Measurements from ENCODE around the gene TMEM131.

The TMEM131 gene

GRCh38 chr2:97751752-97752151 lies 244.0 kb downstream of the TMEM131 start:
- TF ChIP-seq CTCF (IDR thresholded peaks at IDR 0.05; ENCODE audit: borderline replicate concordance, insufficient read depth, low read depth, low read length): no peak
- no peak overlapping the region for H3K4me3 ChIP-seq (ENCODE audit: low read depth, low read length)

GRCh38 chr2:97750017-97750416 lies 245.7 kb downstream of the TMEM131 start:
- H3K4me3 ChIP-seq (ENCODE audit: low read depth, low read length): no peak overlapping the region
- TF ChIP-seq CTCF (IDR thresholded peaks at IDR 0.05; ENCODE audit: borderline replicate concordance, insufficient read depth, low read depth, low read length): no peak

DNA sequence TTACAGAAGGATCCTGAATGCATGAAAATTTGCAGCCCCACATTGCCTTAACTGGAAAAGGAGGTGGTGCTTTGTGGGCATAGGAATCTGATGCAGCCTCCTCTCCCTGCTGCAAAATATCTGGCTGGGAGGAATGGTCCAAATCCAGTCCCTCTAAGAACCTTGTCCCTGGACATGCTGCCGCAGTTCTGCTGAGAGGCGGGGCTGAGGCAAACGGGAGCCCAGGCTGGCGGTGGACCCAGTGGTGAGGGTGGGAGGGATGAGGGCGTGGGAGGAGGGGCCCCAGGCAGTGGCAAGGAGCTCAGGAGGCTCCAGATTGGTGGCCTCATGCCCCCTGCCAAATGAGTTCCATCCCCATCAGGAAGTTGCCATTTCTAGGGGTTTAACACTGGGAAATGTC lies 246.2 kb downstream of the TMEM131 start:
- no peak for TF ChIP-seq CTCF (IDR thresholded peaks at IDR 0.05; ENCODE audit: borderline replicate concordance, insufficient read depth, low read depth, low read length)
- no peak overlapping the region for H3K4me3 ChIP-seq (ENCODE audit: low read depth, low read length)

DNA sequence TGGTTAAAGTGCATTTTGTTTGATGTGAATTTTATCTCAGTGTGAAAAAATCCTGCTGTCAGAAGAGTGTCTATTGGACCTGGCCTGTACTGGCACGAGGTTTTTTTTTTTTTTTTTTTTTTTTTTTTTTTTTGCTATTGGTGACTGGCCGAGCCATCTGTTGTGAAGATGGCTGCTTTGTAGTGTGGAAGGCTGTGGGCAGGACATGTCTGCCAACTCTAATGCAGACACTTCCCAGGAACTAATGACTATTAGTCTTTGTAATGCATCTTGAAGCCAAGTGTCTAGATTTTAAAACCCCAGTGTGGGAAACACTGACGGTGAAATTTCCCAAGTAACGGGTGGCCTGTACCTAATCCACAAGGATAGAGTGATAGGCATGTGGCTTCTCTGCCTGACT lies 248.0 kb downstream of the TMEM131 start:
- TF ChIP-seq CTCF (IDR thresholded peaks at IDR 0.05; ENCODE audit: borderline replicate concordance, insufficient read depth, low read depth, low read length): no peak

GRCh38 chr2:97747285-97747684 lies 248.5 kb downstream of the TMEM131 start:
- TF ChIP-seq CTCF (IDR thresholded peaks at IDR 0.05; ENCODE audit: borderline replicate concordance, insufficient read depth, low read depth, low read length): no peak
- no peak overlapping the region for H3K4me3 ChIP-seq (ENCODE audit: low read depth, low read length)

More for the DNA sequence above, 248.0 kb downstream of the TMEM131 start:
- no peak overlapping the region for H3K4me3 ChIP-seq (ENCODE audit: low read depth, low read length)

GRCh38 chr2:97745474-97746174 lies 250.1 kb downstream of the TMEM131 start:
- no peak overlapping the region for H3K4me3 ChIP-seq (ENCODE audit: low read depth, low read length)
- no peak for TF ChIP-seq CTCF (IDR thresholded peaks at IDR 0.05; ENCODE audit: borderline replicate concordance, insufficient read depth, low read depth, low read length)

DNA sequence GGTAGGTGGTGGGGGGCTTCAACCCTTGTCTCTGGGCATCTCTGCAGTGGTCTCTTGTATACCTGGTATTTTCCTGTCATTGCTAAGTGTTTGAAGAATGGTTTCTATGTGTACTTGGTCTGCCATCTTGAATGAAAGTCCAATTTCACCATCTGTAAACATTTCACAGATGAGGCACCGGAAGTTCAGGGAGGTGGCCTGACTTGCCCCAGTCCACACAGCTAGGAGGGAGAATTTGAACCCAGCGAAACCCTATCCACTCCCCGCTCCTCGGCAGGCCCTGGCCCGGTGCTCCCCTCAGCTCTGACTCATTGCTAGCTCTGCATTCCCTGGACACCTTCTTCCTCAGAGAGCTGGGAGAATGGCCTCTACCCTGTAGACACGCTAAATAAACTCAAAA lies 251.8 kb downstream of the TMEM131 start:
- no peak for TF ChIP-seq CTCF (IDR thresholded peaks at IDR 0.05; ENCODE audit: borderline replicate concordance, insufficient read depth, low read depth, low read length)
- H3K4me3 ChIP-seq (ENCODE audit: low read depth, low read length): no peak overlapping the region
